ENCODE results near the gene TRPM3.

GRCh38 chr9:70995511-70995910 lies 125.9 kb downstream of the TRPM3 start:
- TF ChIP-seq OSR1 (CRISPR knock-in tag; IDR thresholded peaks at IDR 0.05), result no peak
- no peak for TF ChIP-seq TCF4 (CRISPR knock-in tag; IDR thresholded peaks at IDR 0.05; ENCODE audit: borderline replicate concordance)
- no peak for TF ChIP-seq PATZ1 (CRISPR knock-in tag; IDR thresholded peaks at IDR 0.05; ENCODE audit: borderline replicate concordance)
- no peak for TF ChIP-seq CSRNP3 (CRISPR knock-in tag; IDR thresholded peaks at IDR 0.05)
- TF ChIP-seq SNAI2 (CRISPR knock-in tag; IDR thresholded peaks at IDR 0.05), result no peak
- TF ChIP-seq ZC3H10 (CRISPR knock-in tag; IDR thresholded peaks at IDR 0.05), result no peak
- TF ChIP-seq, protein P1, sequence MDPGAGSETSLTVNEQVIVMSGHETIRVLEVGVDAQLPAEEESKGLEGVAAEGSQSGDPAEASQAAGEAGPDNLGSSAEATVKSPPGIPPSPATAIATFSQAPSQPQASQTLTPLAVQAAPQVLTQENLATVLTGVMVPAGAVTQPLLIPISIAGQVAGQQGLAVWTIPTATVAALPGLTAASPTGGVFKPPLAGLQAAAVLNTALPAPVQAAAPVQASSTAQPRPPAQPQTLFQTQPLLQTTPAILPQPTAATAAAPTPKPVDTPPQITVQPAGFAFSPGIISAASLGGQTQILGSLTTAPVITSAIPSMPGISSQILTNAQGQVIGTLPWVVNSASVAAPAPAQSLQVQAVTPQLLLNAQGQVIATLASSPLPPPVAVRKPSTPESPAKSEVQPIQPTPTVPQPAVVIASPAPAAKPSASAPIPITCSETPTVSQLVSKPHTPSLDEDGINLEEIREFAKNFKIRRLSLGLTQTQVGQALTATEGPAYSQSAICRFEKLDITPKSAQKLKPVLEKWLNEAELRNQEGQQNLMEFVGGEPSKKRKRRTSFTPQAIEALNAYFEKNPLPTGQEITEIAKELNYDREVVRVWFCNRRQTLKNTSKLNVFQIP (CRISPR knock-in tag; IDR thresholded peaks at IDR 0.05; ENCODE audit: borderline replicate concordance, low read depth), result no peak
- TF ChIP-seq ZNF565 (CRISPR knock-in tag; conservative IDR thresholded peaks at IDR 0.05; ENCODE audit: low read depth), result no peak

Data from SK-N-SH treated with all-trans-retinoic acid at 6 μM for 48 hours (cell line).